Tibial nerve (tissue), 4 donors: ENCODE measurements around the gene ETV6. TPM values are rescaled to one million over a fixed set of nuclear protein-coding genes. Genes with fewer than 3 reads are reported as not detected.

ENCODE experiments used
- DNase-seq, 2 donors: peaks; one replicate each; pipeline ENCODE4 v3.0.0-alpha.2; 2019; ENCODE audit warnings: low spot score in 2 of 2
- H3K27ac ChIP-seq, 4 donors: fragments of 200-600 bp; sonication (generic) in 3 of 4; one replicate each; pipeline ENCODE4 v1.5.1; 2017 to 2019; ENCODE audit warnings: mild to moderate bottlenecking in 1 of 4
- H3K27me3 ChIP-seq, 2 donors: fragments of 200-600 bp; sonication (generic) in 1 of 2; one replicate each; pipeline versions ENCODE4 v1.5.1 to v1.6.0; 2017 to 2019
- H3K36me3 ChIP-seq, 3 donors: fragments of 200-600 bp; sonication (generic); one replicate each; pipeline ENCODE4 v1.5.1; 2018 to 2019
- H3K4me1 ChIP-seq, 4 donors: fragments of 200-600 bp; sonication (generic) in 3 of 4; one replicate each; pipeline ENCODE4 v1.5.1; 2017 to 2019
- H3K4me3 ChIP-seq, 4 donors: fragments of 200-600 bp; sonication (generic) in 3 of 4; one replicate each; pipeline ENCODE4 v1.5.1; 2017 to 2019; ENCODE audit warnings: mild to moderate bottlenecking in 1 of 4, moderate library complexity in 1 of 4
- H3K9me3 ChIP-seq, 4 donors: fragments of 200-600 bp; sonication (generic) in 3 of 4; one replicate each; pipeline ENCODE4 v1.5.1; 2017 to 2019
- EP300 ChIP-seq, 2 donors: sonication (generic); formaldehyde crosslinking; IDR thresholded peaks; one replicate each; pipeline ENCODE4 v1.6.1; 2017; ENCODE audit warnings: antibody characterized with exemption in 2 of 2, mild to moderate bottlenecking in 1 of 2
- POLR2A ChIP-seq, 2 donors: fragments of 450-650 bp; IDR thresholded peaks; one replicate each; pipeline ENCODE4 v1.6.1; 2017; ENCODE audit warnings: antibody characterized with exemption in 2 of 2, mild to moderate bottlenecking in 2 of 2, moderate library complexity in 2 of 2
- WGBS, 2 donors: methylation state at CpG; one replicate each; pipeline ENCODE4 v1.1.5; 2018; 5-methylcytosine and 5-hydroxymethylcytosine counted together
- total RNA-seq, 4 donors: library from RNA; depleted of rRNA; stranded (reverse); fragments of >200 nt; gene quantifications; one replicate each; pipeline ENCODE4 v1.1.0, GENCODE V29; 2016
- TF ChIP-seq, protein P1 (sequence below), 5 experiments: fragments of 200-600 bp in 3 of 5; fragments of 450-650 bp in 2 of 5; sonication (generic) in 3 of 5; IDR thresholded peaks; one replicate each; pipeline ENCODE4 v1.5.1; 2016 to 2019; ENCODE audit warnings: antibody characterized with exemption in 5 of 5, mild to moderate bottlenecking in 3 of 5, moderate library complexity in 2 of 5

The ETV6 gene
- total RNA-seq, 4 donors from 2014 or later, result 6.7 to 14.1 (median 8.3) TPM

- TF ChIP-seq, protein P1, sequence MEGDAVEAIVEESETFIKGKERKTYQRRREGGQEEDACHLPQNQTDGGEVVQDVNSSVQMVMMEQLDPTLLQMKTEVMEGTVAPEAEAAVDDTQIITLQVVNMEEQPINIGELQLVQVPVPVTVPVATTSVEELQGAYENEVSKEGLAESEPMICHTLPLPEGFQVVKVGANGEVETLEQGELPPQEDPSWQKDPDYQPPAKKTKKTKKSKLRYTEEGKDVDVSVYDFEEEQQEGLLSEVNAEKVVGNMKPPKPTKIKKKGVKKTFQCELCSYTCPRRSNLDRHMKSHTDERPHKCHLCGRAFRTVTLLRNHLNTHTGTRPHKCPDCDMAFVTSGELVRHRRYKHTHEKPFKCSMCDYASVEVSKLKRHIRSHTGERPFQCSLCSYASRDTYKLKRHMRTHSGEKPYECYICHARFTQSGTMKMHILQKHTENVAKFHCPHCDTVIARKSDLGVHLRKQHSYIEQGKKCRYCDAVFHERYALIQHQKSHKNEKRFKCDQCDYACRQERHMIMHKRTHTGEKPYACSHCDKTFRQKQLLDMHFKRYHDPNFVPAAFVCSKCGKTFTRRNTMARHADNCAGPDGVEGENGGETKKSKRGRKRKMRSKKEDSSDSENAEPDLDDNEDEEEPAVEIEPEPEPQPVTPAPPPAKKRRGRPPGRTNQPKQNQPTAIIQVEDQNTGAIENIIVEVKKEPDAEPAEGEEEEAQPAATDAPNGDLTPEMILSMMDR (IDR thresholded peaks at IDR 0.05), result no peak
- TF ChIP-seq EP300 (IDR thresholded peaks at IDR 0.05) (no peak), POLR2A (IDR thresholded peaks at IDR 0.05) (no peak)
Observed at GRCh38 chr12:11717519-11717961, 68.1 kb downstream of the ETV6 start.

DNA sequence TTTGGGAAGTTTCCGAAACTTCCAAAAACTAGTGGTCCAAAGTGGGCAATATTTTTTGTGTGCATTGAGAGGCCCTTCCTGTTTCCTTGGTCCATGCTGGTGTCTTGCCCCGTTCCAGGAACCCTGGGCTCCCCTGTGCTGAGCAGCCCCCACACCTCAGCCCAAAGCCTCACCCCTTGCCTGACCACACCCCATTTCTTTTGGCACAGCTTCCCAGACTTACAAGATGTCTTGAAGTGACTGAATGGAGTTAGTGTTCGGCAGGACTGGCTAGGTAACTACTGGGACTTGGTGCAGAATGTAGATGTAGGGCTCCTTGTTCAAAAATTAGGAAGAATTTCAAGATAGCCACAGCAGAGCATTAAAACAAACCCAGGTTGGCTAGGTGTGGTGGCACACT, 68.6 kb downstream of the ETV6 start:
- no peaks in the 10 kb centered on the region for H3K9me3 ChIP-seq
- 76 to 89% methylated on average over 3 of the region's 3 CpGs for WGBS, 2 donors
- no peak for DNase-seq
- peaks cover 0 to 17% (median 7%) of the 10 kb centered on the region in 4 donors for H3K4me1 ChIP-seq
- no peak overlapping the region for H3K27ac ChIP-seq
- TF ChIP-seq EP300 (IDR thresholded peaks at IDR 0.05) (no peak), POLR2A (IDR thresholded peaks at IDR 0.05) (no peak)
- TF ChIP-seq, protein P1 (IDR thresholded peaks at IDR 0.05), result no peak
- H3K36me3 ChIP-seq, result no peaks in the 10 kb centered on the region
- no peak overlapping the region for H3K4me3 ChIP-seq
- no peaks in the 10 kb centered on the region for H3K27me3 ChIP-seq

More at GRCh38 chr12:11717519-11717961, 68.1 kb downstream of the ETV6 start:
- H3K4me3 ChIP-seq, result no peak overlapping the region
- no peaks in the 10 kb centered on the region for H3K27me3 ChIP-seq
- H3K27ac ChIP-seq, result peak overlapping the region in 1 of 4 donors; percentile 5
- H3K36me3 ChIP-seq, result no peaks in the 10 kb centered on the region
- no peak for DNase-seq
- WGBS, 2 donors, result 63 to 65% methylated on average over 8 of the region's 8 CpGs
- no peaks in the 10 kb centered on the region for H3K9me3 ChIP-seq
- H3K4me1 ChIP-seq, result peaks cover 0 to 17% (median 7%) of the 10 kb centered on the region in 4 donors

GRCh38 chr12:11718768-11719253, 69.3 kb downstream of the ETV6 start:
- no peak for DNase-seq
- Histone ChIP-seq H3K9me3 (no peaks in the 10 kb centered on the region), H3K27me3 (no peaks in the 10 kb centered on the region), H3K4me3 (no peak overlapping the region), H3K27ac (peak overlapping the region in 1 of 4 donors; percentile 43), H3K4me1 (peaks cover 0 to 17% (median 8%) of the 10 kb centered on the region in 4 donors), H3K36me3 (no peaks in the 10 kb centered on the region)
- WGBS, 2 donors, result 67 to 71% methylated on average over 6 of the region's 6 CpGs
- TF ChIP-seq, protein P1 (IDR thresholded peaks at IDR 0.05), result no peak
- TF ChIP-seq POLR2A (IDR thresholded peaks at IDR 0.05) (no peak), EP300 (IDR thresholded peaks at IDR 0.05) (no peak)

GRCh38 chr12:11719678-11720099, 70.2 kb downstream of the ETV6 start:
- Histone ChIP-seq H3K4me3 (no peak overlapping the region), H3K36me3 (no peaks in the 10 kb centered on the region), H3K4me1 (peaks cover 0 to 23% (median 13%) of the 10 kb centered on the region in 4 donors), H3K27ac (peak overlapping the region in 1 of 4 donors; percentile 43), H3K27me3 (no peaks in the 10 kb centered on the region), H3K9me3 (no peaks in the 10 kb centered on the region)
- WGBS, 2 donors, result 26 to 39% methylated on average over 10 of the region's 10 CpGs
- no peak for DNase-seq
- TF ChIP-seq, protein P1 (IDR thresholded peaks at IDR 0.05), result no peak
- no peak for TF ChIP-seq POLR2A (IDR thresholded peaks at IDR 0.05)
- TF ChIP-seq EP300 (IDR thresholded peaks at IDR 0.05), result peak in 1 of 2 donors; percentile 18

DNA sequence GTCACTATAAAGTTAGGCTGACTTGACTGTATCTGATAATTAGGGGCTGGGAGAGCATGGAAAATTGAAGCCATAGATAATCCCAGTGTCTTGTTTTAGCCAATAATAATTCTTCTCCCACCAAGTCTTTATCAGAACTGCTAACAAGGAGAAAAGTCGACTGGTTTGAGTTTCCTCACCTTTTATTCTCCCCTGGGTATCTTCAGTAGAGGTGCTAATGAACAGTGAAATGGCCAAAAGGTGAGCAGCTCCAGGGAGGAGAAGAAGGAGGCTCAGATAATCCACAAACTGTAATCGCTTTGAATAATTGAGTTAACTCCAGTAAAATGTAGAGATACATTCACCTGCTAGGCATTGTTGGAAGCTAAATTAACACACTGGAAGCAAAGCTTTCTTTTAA, 72.6 kb downstream of the ETV6 start:
- Histone ChIP-seq H3K36me3 (no peaks in the 10 kb centered on the region), H3K9me3 (no peaks in the 10 kb centered on the region), H3K27ac (no peak overlapping the region), H3K4me3 (no peak overlapping the region), H3K27me3 (no peaks in the 10 kb centered on the region), H3K4me1 (peaks cover 0 to 32% (median 19%) of the 10 kb centered on the region in 4 donors)
- 72 to 80% methylated on average over 2 of the region's 2 CpGs for WGBS, 2 donors
- TF ChIP-seq EP300 (IDR thresholded peaks at IDR 0.05), result no peak
- TF ChIP-seq, protein P1 (IDR thresholded peaks at IDR 0.05), result no peak
- TF ChIP-seq POLR2A (IDR thresholded peaks at IDR 0.05), result no peak
- no peak for DNase-seq
